HG03521 (cell line): ENCODE results near the gene DAAM2.

Experiments used
- ATAC-seq: cut with Tn5 transposase; IDR thresholded peaks from one replicate; pipeline ENCODE4 v1.9.1; 2021; ENCODE audit warnings: mild to moderate bottlenecking, moderate library complexity; ENCODE audit not compliant: unreplicated experiment

The DAAM2 gene

GRCh38 chr6:39925191-39925930 is 133.2 kb downstream of the DAAM2 start:
- no peak for ATAC-seq

DNA sequence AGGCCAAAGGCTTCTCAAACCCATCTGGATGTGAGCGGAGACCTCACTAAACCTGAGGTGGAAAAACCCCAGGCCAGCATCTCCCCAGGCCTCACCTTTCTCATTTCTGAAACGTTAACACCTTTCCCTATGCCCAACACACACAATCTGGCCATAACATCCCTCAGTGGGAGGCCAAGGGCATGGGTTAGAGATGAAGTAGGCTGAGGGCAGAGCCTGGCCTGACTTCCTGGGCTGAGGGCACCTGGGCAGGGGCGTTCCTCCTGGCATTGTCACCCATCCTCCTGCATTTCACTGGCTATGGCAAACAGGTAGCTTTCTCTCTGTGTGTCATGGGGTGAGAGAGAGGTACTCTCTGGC is 133.7 kb downstream of the DAAM2 start:
- ATAC-seq: no peak

GRCh38 chr6:39926668-39927067 is 134.5 kb downstream of the DAAM2 start:
- no peak for ATAC-seq

- no peak for ATAC-seq
Observed at GRCh38 chr6:39927159-39927558, 135.0 kb downstream of the DAAM2 start.

- no peak for ATAC-seq
Observed at GRCh38 chr6:39929039-39929732, 137.0 kb downstream of the DAAM2 start.

GRCh38 chr6:39929733-39930461 is 137.7 kb downstream of the DAAM2 start:
- ATAC-seq: no peak

- ATAC-seq: no peak
Observed at GRCh38 chr6:39930540-39930939, 138.4 kb downstream of the DAAM2 start.

GRCh38 chr6:39931607-39932006 is 139.4 kb downstream of the DAAM2 start:
- ATAC-seq: no peak

- no peak for ATAC-seq
Observed at GRCh38 chr6:39932386-39932910, 140.3 kb downstream of the DAAM2 start.

DNA sequence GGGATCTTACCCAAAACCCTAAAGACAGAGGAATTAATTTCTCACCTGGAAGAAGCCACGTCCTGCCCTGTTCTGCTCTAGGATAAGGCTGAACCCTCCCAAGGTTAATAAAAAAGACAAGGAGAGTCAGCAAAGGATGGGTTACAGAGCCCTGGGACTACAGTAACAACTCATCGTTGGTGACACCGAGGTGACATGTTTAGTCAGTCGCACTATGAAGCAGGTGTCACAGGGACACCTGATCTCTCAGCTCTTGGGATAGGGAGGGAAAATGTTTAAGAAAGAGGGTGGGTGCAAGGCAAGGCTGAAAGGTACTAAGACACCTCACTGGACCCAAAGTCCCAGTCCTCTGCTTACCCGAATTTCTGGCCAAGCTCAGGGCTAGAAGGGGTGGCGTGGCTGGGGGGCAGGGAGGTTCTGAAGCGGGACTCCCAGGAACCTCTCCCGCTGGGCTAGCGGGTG is 141.5 kb downstream of the DAAM2 start:
- no peak for ATAC-seq

DNA sequence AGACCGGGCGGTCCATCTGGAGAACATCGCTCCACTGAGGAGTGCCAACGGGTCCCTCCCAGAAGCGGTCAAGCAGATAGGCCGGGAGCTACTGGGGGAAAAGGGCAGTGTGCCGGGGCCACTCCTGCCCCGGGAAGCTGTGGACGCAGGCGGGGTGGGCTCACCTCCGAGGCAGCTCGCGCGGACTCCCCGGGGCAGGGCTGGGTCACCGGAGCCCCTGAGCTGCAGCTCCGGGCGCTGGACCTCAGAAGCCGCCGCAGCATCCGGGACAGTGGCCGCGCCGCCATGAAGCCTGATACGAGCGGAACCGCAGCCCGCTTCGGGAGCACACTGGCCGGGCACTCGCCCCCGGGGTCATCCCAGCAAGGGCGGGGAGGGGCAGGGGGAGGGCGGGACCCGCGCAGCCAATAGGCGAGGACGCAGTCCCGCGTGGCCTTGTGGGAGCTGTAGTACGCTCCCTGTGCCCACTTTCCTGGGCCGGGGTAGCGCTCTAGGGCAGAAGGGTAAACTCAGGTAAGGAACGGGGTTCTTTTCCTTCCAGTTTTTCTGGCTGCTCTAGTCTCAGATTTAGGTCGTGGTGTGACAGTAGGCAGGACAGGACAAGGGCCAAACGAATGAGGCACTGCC is 142.1 kb downstream of the DAAM2 start, which contains the start of gene MOCS1:
Gene MOCS1 (minus strand): TSS at position 332 of the 627 bp plus-strand sequence. CDS start 45 bp downstream, at position 287.
- ATAC-seq: no peak

DNA sequence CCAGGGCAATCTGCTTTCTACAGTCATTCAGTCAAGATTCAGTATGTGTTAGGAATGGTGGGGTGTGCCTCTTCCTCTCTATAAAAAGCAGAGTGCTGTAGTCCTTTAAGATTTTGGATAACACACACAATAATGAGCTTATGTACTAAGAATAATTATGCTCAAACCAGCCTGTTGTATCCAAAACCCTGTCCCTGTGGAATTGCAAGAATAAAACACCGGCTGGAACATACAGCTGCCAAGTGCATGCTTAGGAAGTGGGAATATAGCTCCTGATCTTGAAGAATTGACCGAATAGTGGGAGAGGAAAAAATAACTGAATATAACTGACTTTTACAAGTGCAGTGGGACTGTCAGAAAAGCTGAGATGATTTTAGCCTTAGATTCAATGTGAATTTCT is 143.1 kb downstream of the DAAM2 start:
- no peak for ATAC-seq

DNA sequence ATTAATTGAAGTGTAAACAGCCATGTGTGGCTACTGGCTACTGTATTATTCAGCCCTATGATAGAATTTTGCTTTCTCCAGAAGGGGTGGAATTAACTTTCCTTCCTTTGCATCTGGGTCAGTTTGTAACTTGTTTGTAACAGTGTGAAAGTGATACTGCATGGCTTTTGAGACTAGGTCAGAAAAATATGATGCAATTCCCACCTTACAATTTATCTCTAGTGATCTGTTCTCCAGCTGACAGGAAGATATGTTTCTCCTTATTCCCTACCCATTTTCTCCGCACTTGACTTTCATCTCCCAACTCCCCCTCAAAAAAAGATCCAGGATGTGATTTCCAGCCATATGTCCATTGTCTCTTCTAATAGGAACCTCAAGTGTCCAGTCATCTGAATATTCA is 144.7 kb downstream of the DAAM2 start:
- no peak for ATAC-seq

- ATAC-seq: no peak
Observed at GRCh38 chr6:39937686-39938333, 145.6 kb downstream of the DAAM2 start.

DNA sequence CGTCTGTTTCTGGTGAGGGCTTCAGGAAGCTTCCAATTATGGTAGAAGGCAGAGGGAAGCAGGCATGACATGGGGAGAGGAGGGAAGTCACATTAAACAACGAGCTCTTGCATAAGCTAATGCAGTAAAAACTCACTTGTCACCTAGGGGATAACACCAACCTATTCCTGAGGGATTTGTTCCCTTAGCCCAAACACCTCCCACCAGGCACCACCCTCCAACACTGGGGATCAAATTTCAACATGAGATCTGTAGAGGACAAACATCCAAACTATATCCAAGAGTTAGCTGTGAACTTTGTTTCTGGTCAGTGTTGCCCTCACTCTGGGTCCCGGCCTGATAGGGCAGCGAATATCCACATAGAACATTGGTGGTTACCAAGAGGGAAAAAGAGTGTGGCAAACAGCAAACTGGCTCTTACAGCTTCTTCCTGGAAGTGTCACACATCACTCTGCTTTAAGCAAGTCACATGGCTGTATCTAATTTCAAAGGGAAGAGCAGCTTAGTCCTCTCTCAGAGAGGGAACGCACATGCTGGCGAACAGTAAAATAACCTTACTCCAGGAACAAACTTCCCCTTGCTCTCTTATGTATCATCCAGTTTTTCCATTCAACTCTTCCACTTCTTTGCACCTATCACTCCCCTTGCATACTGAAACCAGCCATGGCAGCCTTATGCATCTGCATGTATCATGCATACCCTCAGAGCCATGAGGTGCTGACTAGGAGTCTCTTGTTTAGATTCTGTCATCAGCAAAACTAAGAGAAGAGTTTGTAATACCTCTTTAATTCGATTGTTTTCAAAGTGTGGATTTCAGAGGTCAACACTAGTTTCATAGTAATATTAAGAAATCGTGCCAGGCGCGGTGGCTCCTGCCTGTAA is 146.8 kb downstream of the DAAM2 start:
- ATAC-seq: no peak

- ATAC-seq: no peak
Observed at GRCh38 chr6:39941138-39941537, 149.0 kb downstream of the DAAM2 start.

GRCh38 chr6:39941820-39942219 is 149.6 kb downstream of the DAAM2 start:
- no peak for ATAC-seq

DNA sequence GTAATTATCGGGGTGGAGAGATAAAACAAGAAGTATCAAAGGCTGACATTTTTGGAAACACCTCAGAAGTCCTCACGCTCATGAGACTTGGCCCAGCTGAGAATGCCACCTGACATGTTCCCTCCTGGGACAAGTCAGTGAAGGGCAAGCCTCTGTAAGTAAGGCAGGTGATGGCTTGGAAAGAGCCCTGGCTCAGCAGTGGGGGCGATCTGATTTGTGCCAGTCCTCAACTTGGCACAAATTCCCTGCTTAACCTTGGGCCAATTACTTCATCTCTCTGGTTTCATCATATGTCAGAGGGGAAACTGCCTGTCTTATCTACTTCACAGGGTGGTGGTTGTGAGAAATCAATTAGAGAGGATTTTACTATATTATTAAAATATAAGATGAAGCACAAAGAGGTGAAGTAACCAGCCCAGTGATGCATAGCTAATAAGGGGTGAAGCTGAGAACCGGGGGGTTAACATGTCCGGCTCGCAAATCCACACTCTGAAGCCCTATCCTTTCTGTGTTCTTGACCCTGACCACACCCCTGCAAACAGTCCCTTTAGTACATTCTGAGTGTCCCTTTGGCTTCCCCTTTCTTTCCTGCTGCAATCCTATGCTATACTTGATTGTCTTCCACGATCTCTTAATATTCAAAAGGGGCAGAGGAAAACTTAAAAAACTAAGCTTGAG is 150.9 kb downstream of the DAAM2 start:
- no peak for ATAC-seq

- no peak for ATAC-seq
Observed at GRCh38 chr6:39945626-39946025, 153.4 kb downstream of the DAAM2 start.
